ENCODE measurements around the gene FAM168B.
A peak's percentile ranks its signal among the peaks of the same experiment; 100 is the strongest.

The FAM168B gene

GRCh38 chr2:131039535-131039907 is 53.7 kb downstream of the FAM168B start:
- DNase-seq = no peak

GRCh38 chr2:131039101-131039440 is 54.2 kb downstream of the FAM168B start:
- no peak for DNase-seq

GRCh38 chr2:131038258-131039100 is 54.8 kb downstream of the FAM168B start:
- no peak for DNase-seq

GRCh38 chr2:131037398-131038257 is 55.6 kb downstream of the FAM168B start:
- DNase-seq = no peak

GRCh38 chr2:131036696-131037397 is 56.4 kb downstream of the FAM168B start:
- DNase-seq = no peak

- no peak for DNase-seq
Measured at GRCh38 chr2:131036269-131036668, 57.0 kb downstream of the FAM168B start.

DNA sequence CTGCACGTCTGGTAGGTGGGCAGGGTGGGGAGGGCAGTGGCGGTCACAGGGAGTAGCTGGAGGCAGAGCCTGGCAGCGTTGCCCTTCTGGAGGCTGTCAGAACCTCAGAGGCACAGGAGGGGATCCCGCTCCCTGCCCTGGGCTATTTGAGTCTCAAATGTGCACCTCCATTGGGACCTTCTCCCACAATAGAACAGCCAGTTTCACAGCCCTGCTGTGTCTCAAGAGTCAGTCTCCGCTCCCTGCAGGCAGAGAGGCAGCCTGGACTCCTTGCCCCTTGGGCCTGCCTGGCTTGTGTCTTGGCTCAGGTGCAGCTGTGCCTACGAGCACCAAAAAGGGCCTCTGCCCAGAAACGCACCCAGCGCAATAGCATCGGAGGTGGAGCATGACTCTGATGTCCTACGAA is 57.4 kb downstream of the FAM168B start:
- DNase-seq = no peak

DNA sequence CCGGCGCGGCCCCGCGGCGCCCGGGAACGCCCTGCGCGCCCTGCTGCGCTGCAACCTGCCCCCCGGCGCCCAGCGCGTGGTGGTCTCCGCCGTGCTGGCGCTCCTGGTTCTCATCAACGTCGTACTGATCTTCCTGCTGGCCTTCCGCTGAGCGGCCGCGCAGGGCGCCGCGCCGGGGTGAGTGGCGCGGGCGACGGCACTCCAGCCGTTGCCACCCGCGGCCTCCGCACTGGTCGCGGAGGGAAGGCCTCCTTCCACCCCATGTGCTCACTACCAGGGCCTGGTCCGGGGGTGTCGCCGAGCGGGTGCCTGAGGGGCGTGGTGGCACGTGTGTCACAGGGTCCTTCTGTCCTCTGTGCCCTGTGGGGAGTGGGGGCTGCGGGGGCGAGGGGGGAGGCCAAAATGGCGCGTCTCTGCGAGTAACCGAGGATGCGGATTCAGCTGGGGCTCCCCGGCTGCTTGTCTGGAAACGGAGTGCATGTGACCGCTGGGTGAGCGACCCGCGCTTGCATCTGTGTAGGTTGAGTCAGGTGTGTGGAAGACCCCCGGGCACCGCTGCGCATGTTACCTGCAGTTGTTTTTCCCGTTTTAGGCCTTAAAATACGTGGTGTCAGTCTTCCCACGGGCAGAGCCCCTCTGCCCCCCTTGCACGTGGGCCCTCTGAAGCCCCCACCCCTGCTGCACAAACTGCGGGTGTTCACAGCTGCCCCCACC is 58.0 kb downstream of the FAM168B start:
- no peak for DNase-seq

DNA sequence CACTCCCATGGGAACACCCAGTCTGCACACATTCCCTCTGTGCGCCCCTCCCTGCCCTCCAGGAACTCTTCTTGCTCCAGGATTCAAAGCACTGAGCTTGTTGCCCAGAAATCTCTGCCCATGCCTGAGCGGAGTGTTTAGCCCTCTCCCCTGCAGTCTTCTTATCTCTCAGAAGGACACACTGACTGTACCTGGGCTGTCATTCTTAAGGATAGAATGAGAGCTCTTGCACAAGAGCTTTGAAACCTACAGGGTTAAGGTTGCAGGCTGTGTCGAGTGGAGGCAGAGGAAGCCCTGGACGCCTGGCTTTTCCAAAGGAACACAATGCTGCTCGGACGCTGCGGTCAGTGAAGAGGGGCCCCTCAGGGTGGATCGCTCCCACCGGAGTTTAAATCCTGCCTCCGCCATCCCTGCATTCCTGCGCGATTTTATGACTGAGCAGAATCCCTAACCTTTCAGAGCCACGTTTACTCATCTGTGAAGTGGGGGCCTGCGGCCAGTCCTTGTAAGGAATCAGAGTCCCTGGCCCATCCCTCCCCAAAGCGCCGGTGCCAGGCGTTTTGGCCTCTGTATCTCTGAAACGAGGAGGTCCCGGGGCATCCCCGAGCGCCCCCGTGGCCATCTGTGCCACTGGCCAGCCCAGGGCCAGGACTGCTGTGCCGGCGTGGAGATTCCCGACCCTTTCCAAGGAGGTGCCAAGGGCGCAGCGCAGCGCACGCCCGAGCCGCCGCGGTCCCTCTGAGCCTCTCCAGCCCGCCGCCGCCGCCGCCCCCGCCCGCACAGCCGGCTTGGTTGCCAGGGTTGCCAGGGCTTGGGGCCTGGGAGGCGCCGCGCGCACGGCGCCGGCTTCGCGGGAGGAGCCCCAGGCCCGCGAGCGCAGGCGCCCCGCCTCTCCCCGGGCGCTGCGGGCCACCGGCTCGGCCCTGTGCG is 58.9 kb downstream of the FAM168B start:
- peak; percentile 54 for DNase-seq

DNA sequence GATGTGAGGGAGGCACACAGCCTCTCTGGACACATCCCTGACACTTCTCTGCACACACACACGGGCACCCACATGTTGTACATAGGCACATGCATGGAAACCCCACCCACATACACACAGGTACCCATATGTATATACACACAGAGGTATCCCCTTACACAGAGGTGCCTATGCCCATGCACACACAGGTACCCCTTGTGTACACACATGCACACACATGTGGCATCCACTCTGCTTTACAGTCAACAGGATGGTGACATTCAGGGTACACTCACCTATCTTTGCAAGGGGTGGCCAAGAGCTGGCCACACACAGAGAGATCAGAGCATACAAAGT is 59.5 kb downstream of the FAM168B start:
- no peak for DNase-seq

DNA sequence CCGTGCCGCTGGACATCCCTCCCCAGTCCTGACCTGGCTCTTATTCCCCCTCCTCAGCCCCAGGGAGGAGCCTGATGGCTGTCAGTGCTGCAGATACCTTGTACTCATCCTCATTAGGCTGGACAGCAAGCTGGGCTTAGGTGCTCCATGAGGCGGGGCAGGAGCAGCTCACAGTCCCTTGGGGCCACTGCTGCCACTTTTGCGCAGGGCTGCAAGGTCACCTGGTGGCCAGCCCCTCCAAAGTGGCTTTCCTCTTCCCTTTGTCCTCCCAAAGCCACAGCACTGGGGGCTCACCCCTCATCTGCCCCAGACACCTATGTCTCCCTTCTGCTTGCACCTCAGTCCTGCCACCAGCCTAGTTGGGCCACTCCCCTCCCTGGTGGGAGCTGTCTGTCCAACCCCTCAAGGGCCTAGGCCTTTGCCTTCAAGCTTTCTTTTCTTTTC is 60.8 kb downstream of the FAM168B start:
- no peak for DNase-seq

- no peak for DNase-seq
Measured at GRCh38 chr2:131031875-131032274, 61.4 kb downstream of the FAM168B start.

GRCh38 chr2:131031431-131031841 is 61.8 kb downstream of the FAM168B start:
- no peak for DNase-seq

- no peak for DNase-seq
Measured at GRCh38 chr2:131030478-131030971, 62.7 kb downstream of the FAM168B start.

- no peak for DNase-seq
Measured at GRCh38 chr2:131029812-131030211, 63.4 kb downstream of the FAM168B start.

- DNase-seq = no peak
Measured at GRCh38 chr2:131027566-131028528, 65.4 kb downstream of the FAM168B start.

DNA sequence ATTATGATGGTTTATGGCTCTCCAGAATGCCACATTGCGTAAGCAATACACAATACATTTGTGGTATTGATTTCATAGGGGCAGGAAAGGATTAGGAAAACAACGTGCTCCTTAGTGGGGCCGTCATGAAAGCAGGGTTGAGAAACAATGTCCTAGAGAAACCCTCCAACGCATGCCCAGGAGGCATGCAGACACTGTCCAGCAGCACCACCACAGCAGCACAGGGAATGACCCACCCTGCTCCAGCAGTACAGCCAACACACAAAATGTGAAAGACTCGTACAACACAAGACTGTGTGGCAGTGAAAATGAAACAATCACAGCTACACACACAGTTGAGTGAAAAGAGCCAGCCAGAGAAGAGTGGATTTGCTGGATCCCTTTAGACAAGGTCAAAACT is 66.3 kb downstream of the FAM168B start:
- DNase-seq = no peak

DNA sequence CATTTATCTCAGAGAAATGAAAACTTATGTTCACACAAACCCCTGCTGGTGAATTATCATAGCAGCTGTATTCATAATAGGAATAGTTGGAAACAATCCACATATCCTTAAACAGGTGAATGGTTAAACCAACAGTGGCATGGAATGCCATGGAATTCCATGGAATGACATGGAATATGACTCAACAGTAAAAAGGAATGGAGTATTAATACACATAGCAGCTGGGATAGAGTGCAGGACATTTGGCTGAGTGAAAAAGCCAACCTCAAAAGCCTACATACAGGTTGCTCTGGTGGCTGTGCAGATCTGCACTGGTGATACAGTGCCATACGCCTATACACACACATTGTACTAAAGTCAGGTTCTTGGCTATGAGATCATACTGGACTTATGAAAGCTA is 69.5 kb downstream of the FAM168B start:
- DNase-seq = no peak

GRCh38 chr2:131022731-131023130 is 70.5 kb downstream of the FAM168B start:
- DNase-seq = no peak
